Liver (tissue), 3 donors: Measurements from ENCODE around the gene C1QL1.

ENCODE experiments used
- JUND ChIP-seq, 2 donors: IDR thresholded peaks; 2 replicates each; pipeline ENCODE4 v1.6.1; 2016; ENCODE audit warnings: antibody characterized with exemption in 2 of 2
- MAX ChIP-seq: IDR thresholded peaks from 2 replicates; pipeline ENCODE4 v1.6.1; 2016; ENCODE audit warnings: antibody characterized with exemption
- RAD21 ChIP-seq, 2 donors: IDR thresholded peaks; 2 replicates each; pipeline ENCODE4 v1.6.1; 2016; ENCODE audit warnings: antibody characterized with exemption in 2 of 2, mild to moderate bottlenecking in 2 of 2
- TAF1 ChIP-seq: conservative IDR thresholded peaks from 2 replicates; pipeline ENCODE4 v1.6.1; 2016; ENCODE audit warnings: antibody characterized with exemption, mild to moderate bottlenecking
- TF ChIP-seq, protein P1 (sequence below): fragments of 150-350 bp; IDR thresholded peaks from 2 replicates; pipeline ENCODE4 v1.5.1; 2017; ENCODE audit warnings: improper control_type of control experiment, low read depth, low read length; ENCODE audit not compliant: missing input control
- donor health status: healthy.
- donor health status: healthy.

GRCh38 chr17:44921122-44921882, 46.8 kb downstream of the C1QL1 start:
- TF ChIP-seq RAD21 (IDR thresholded peaks at IDR 0.05) (no peak), MAX (no peak), JUND (IDR thresholded peaks at IDR 0.05) (no peak), TAF1 (no peak)
- TF ChIP-seq, protein P1, sequence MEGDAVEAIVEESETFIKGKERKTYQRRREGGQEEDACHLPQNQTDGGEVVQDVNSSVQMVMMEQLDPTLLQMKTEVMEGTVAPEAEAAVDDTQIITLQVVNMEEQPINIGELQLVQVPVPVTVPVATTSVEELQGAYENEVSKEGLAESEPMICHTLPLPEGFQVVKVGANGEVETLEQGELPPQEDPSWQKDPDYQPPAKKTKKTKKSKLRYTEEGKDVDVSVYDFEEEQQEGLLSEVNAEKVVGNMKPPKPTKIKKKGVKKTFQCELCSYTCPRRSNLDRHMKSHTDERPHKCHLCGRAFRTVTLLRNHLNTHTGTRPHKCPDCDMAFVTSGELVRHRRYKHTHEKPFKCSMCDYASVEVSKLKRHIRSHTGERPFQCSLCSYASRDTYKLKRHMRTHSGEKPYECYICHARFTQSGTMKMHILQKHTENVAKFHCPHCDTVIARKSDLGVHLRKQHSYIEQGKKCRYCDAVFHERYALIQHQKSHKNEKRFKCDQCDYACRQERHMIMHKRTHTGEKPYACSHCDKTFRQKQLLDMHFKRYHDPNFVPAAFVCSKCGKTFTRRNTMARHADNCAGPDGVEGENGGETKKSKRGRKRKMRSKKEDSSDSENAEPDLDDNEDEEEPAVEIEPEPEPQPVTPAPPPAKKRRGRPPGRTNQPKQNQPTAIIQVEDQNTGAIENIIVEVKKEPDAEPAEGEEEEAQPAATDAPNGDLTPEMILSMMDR, result no peak
